ENCODE data around the gene RNF175.

RNF175 gene

GRCh38 chr4:153759407-153760316 lies at the start of gene RNF175:
Gene RNF175, minus strand, starts transcription at chr4:153760024. Its CDS starts 162 bp downstream, at chr4:153759862.
- no peak for DNase-seq (ENCODE audit: low read depth)

GRCh38 chr4:153809307-153809706 lies 49.5 kb upstream of the RNF175 start:
- no peak for DNase-seq (ENCODE audit: low read depth)

GRCh38 chr4:153808175-153808574 lies 48.4 kb upstream of the RNF175 start:
- no peak for DNase-seq (ENCODE audit: low read depth)

GRCh38 chr4:153806073-153806472 lies 46.2 kb upstream of the RNF175 start:
- DNase-seq (ENCODE audit: low read depth): no peak

GRCh38 chr4:153804722-153805121 lies 44.9 kb upstream of the RNF175 start:
- DNase-seq (ENCODE audit: low read depth): no peak

GRCh38 chr4:153799694-153800074 lies 39.9 kb upstream of the RNF175 start:
- DNase-seq (ENCODE audit: low read depth): no peak

GRCh38 chr4:153798901-153799693 lies 39.3 kb upstream of the RNF175 start:
- DNase-seq (ENCODE audit: low read depth): no peak

GRCh38 chr4:153798420-153798819 lies 38.6 kb upstream of the RNF175 start:
- DNase-seq (ENCODE audit: low read depth): no peak

- DNase-seq (ENCODE audit: low read depth): no peak
Measured at GRCh38 chr4:153794006-153794405, 34.2 kb upstream of the RNF175 start.

- DNase-seq (ENCODE audit: low read depth): no peak
Measured at GRCh38 chr4:153792618-153793247, 32.9 kb upstream of the RNF175 start.

GRCh38 chr4:153791746-153792617 lies 32.2 kb upstream of the RNF175 start:
- no peak for DNase-seq (ENCODE audit: low read depth)

- DNase-seq (ENCODE audit: low read depth): no peak
Measured at GRCh38 chr4:153790962-153791551, 31.2 kb upstream of the RNF175 start.

- no peak for DNase-seq (ENCODE audit: low read depth)
Measured at GRCh38 chr4:153790500-153790865, 30.7 kb upstream of the RNF175 start.

GRCh38 chr4:153789741-153790499 lies 30.1 kb upstream of the RNF175 start:
- no peak for DNase-seq (ENCODE audit: low read depth)

- no peak for DNase-seq (ENCODE audit: low read depth)
Measured at GRCh38 chr4:153788413-153789276, 28.8 kb upstream of the RNF175 start, which contains the start of gene SFRP2. Gene SFRP2, minus strand, starts transcription at chr4:153789083. Its CDS starts 248 bp downstream, at chr4:153788835.

GRCh38 chr4:153788051-153788412 lies 28.2 kb upstream of the RNF175 start:
- DNase-seq (ENCODE audit: low read depth): no peak

- no peak for DNase-seq (ENCODE audit: low read depth)
Measured at GRCh38 chr4:153787575-153787974, 27.8 kb upstream of the RNF175 start.

GRCh38 chr4:153787061-153787560 lies 27.3 kb upstream of the RNF175 start:
- no peak for DNase-seq (ENCODE audit: low read depth)
